DND-41 (cell line): ENCODE measurements around the gene OR4M1.

Experiments
- CTCF ChIP-seq: IDR thresholded peaks from 2 replicates; pipeline ENCODE4 v1.5.1; 2012; ENCODE audit warnings: borderline replicate concordance, low read length, moderate library complexity, mild to moderate bottlenecking; ENCODE audit not compliant: poor library complexity, severe bottlenecking; ENCODE audit errors: extremely low read depth
- EZH2 ChIP-seq: IDR thresholded peaks from 3 replicates; pipeline ENCODE4 v1.6.1; 2012; ENCODE audit warnings: borderline replicate concordance, low read depth, mild to moderate bottlenecking, moderate library complexity, low read length, inconsistent platforms; ENCODE audit not compliant: severe bottlenecking

GRCh38 chr14:19799880-19800279, 26.6 kb downstream of the OR4M1 start:
- TF ChIP-seq CTCF: no peak
- TF ChIP-seq EZH2: no peak
